ENCODE data around the gene EXOC1. TPM values are rescaled to one million over a fixed set of nuclear protein-coding genes. Genes with fewer than 3 reads are reported as not detected.
"Not testable (repeated sequence)": the region's sequence is repeated elsewhere in the genome, so short reads cannot be mapped to it uniquely, and the experiment has no call there.

EXOC1 gene
- total RNA-seq, 2 experiments from 2014 or later, result 23.7 to 33.5 TPM

DNA sequence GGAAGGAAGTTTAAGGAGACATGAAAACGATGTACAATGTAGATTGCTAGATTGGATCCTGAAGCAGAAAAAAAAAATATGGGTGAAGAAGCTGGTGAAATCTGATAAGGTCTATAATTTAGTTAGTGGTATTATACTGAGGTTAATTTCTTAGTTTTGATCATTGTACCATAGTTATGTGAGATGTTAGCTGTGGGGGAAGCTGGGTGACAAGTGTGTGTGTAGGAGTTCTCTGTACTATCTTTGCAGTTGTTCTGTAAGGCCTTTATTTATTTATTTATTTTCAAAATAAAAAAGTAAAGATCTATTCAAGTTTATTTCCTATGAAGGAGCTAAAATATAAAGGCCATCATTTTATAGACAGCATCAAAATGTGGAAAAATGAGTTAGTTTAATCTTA, 12.5 kb upstream of the EXOC1 start:
- H3K4me2 ChIP-seq (ENCODE audit: low read length), result no peak overlapping the region
- no peaks in the 10 kb centered on the region for H3K9me2 ChIP-seq (ENCODE audit: insufficient read depth, low read length)
- no peak overlapping the region for H3K27ac ChIP-seq (ENCODE audit: low read depth, low read length, poor library complexity, severe bottlenecking)
- H3K36me3 ChIP-seq (ENCODE audit: insufficient read depth, low read length), result no peaks in the 10 kb centered on the region
- no peak overlapping the region for H2AFZ ChIP-seq (ENCODE audit: low read length)
- ChIA-PET POLR2A (interaction anchor here (0.6 to 0.7 kb wide), 3 partner anchors 12 to 488 kb away, joined by 3 read pairs; partner anchors contain the start of gene EXOC1), CTCF (ENCODE audit: unreplicated experiment) (no interaction called here)
- no TSS peak for BruUV-seq (replicated peaks)
- H3K4me1 ChIP-seq (ENCODE audit: insufficient read depth, low read length, poor library complexity, severe bottlenecking), result no peaks in the 10 kb centered on the region
- H3K9me3 ChIP-seq (ENCODE audit: low read length), result no peaks in the 10 kb centered on the region
- H4K20me1 ChIP-seq (ENCODE audit: insufficient read depth, low read length), result no peaks in the 10 kb centered on the region
- DNase-seq (ENCODE audit: low spot score), result no peak
- H3K79me2 ChIP-seq (ENCODE audit: insufficient read depth, low read depth, low read length), result no peaks in the 10 kb centered on the region
- TF ChIP-seq CTCF (conservative IDR thresholded peaks at IDR 0.05; ENCODE audit: low read length) (no peak), EZH2phosphoT487 (IDR thresholded peaks at IDR 0.05; ENCODE audit: borderline replicate concordance, low read depth, low read length) (no peak)
- H3K4me3 ChIP-seq (ENCODE audit: low read depth, low read length, poor library complexity, severe bottlenecking), result no peak overlapping the region
- intact Hi-C loops (cut with micrococcal nuclease; ENCODE audit: unreplicated experiment), result no loop called here

DNA sequence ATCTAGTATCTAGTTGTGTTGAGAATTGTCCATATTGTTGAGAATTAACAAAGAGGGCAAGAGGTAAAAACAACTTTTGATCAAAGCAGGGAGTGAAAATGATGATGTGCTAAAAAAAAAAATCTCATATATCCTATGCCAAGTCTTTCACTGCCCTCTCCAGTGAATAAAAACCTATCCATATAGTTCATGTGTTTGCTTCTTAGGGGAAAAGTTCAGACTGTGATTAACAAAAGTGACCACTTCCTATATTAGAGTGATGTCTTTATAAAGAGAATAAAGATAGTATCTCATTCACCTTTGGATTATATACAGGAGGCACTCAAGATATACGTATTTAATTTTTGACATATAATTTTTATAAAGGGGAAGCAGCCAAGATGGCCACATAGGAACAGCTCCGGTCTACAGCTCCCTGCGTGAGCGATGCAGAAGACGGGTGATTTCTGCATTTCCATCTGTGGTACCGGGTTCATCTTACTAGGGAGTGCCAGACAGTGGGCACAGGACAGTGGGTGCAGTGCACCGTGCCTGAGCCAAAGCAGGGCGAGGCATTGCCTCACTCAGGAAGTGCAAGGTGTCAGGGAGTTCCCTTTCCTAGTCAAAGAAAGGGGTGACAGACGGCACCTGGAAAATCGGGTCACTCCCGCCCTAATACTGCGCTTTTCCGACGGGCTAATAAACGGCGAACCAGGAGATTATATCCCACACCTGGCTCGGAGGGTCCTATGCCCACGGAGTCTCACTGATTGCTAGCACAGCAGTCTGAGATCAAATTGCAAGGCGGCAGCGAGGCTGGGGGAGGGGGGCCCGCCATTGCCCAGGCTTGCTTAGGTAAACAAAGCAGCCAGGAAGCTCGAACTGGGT, 11.8 kb upstream of the EXOC1 start:
- H4K20me1 ChIP-seq (ENCODE audit: insufficient read depth, low read length); DNase-seq (ENCODE audit: low spot score); H3K4me2 ChIP-seq (ENCODE audit: low read length); H3K79me2 ChIP-seq (ENCODE audit: insufficient read depth, low read depth, low read length); H3K9me2 ChIP-seq (ENCODE audit: insufficient read depth, low read length); H2AFZ ChIP-seq (ENCODE audit: low read length); H3K4me3 ChIP-seq (ENCODE audit: low read depth, low read length, poor library complexity, severe bottlenecking); H3K27ac ChIP-seq (ENCODE audit: low read depth, low read length, poor library complexity, severe bottlenecking); H3K36me3 ChIP-seq (ENCODE audit: insufficient read depth, low read length); H3K9me3 ChIP-seq (ENCODE audit: low read length); H3K4me1 ChIP-seq (ENCODE audit: insufficient read depth, low read length, poor library complexity, severe bottlenecking); intact Hi-C loops (cut with micrococcal nuclease; ENCODE audit: unreplicated experiment); CTCF ChIA-PET (ENCODE audit: unreplicated experiment); BruUV-seq (replicated peaks): not testable (repeated sequence)
- POLR2A ChIA-PET, result interaction anchor here (0.6 to 0.7 kb wide), 3 partner anchors 12 to 489 kb away, joined by 3 read pairs; partner anchors contain the start of gene EXOC1

DNA sequence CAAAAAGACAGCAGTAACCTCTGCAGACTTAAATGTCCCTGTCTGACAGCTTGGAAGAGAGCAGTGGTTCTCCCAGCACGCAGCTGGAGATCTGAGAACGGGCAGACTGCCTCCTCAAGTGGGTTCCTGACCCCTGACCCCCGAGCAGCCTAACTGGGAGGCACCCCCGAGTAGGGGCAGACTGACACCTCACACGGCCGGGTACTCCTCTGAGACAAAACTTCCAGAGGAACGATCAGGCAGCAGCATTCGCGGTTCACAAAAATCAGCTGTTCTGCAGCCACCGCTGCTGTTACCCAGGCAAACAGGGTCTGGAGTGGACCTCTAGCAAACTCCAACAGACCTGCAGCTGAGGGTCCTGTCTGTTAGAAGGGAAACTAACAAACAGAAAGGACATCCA, 11.1 kb upstream of the EXOC1 start:
- DNase-seq (ENCODE audit: low spot score); POLR2A ChIA-PET; H3K4me1 ChIP-seq (ENCODE audit: insufficient read depth, low read length, poor library complexity, severe bottlenecking); H3K9me2 ChIP-seq (ENCODE audit: insufficient read depth, low read length); intact Hi-C loops (cut with micrococcal nuclease; ENCODE audit: unreplicated experiment); H3K9me3 ChIP-seq (ENCODE audit: low read length); H3K79me2 ChIP-seq (ENCODE audit: insufficient read depth, low read depth, low read length); H2AFZ ChIP-seq (ENCODE audit: low read length); H3K4me2 ChIP-seq (ENCODE audit: low read length); CTCF ChIA-PET (ENCODE audit: unreplicated experiment); BruUV-seq (replicated peaks); H4K20me1 ChIP-seq (ENCODE audit: insufficient read depth, low read length); H3K36me3 ChIP-seq (ENCODE audit: insufficient read depth, low read length); H3K4me3 ChIP-seq (ENCODE audit: low read depth, low read length, poor library complexity, severe bottlenecking); H3K27ac ChIP-seq (ENCODE audit: low read depth, low read length, poor library complexity, severe bottlenecking): not testable (repeated sequence)
